Measurements from ENCODE around the gene KLHL40. TPM values are rescaled to one million over a fixed set of nuclear protein-coding genes. Genes with fewer than 3 reads are reported as not detected.

KLHL40 gene
- total RNA-seq, 1 experiment from 2014 or later: not detected

- H3K36me3 ChIP-seq (ENCODE audit: control insufficient read depth, insufficient read depth, low read length): no peaks in the 10 kb centered on the region
- H3K9me3 ChIP-seq (ENCODE audit: control insufficient read depth, insufficient read depth, low read depth, low read length): no peaks in the 10 kb centered on the region
- H3K4me1 ChIP-seq (ENCODE audit: control insufficient read depth, insufficient read depth, low read length): no peaks in the 10 kb centered on the region
- ChIA-PET CTCF (no interaction called here), POLR2A (no interaction called here)
- no peak overlapping the region for H3K4me3 ChIP-seq (ENCODE audit: low read depth in 2 of 2, low read length in 2 of 2)
- H3K27me3 ChIP-seq (ENCODE audit: control insufficient read depth, insufficient read depth, low read length): no peaks in the 10 kb centered on the region
- intact Hi-C loops (cut with micrococcal nuclease; ENCODE audit: unreplicated experiment) (no loop called here), in situ Hi-C loops (cut with HindIII; ENCODE audit: low pct_unique_long_range_greater_than_20kb, low sequenced_read_pairs) (no loop called here)
- no peak overlapping the region for H3K27ac ChIP-seq (ENCODE audit: low read length)
- TF ChIP-seq TCF7L2 (IDR thresholded peaks at IDR 0.05; ENCODE audit: low read depth, low read length) (no peak), POLR2AphosphoS5 (IDR thresholded peaks at IDR 0.05; ENCODE audit: low read depth, low read length) (no peak), SIN3A (IDR thresholded peaks at IDR 0.05; ENCODE audit: borderline replicate concordance, insufficient read depth, low read depth, low read length) (no peak), CTCF (IDR thresholded peaks at IDR 0.05) (no peak), REST (IDR thresholded peaks at IDR 0.05; ENCODE audit: insufficient read depth in 1 of 2, low read depth in 2 of 2, low read length in 1 of 2) (no peak)
- BruUV-seq (replicated peaks): no TSS peak
- no peak for DNase-seq (ENCODE audit: low read depth, low spot score)
- ATAC-seq: no peak
Observed at GRCh38 chr3:42735615-42736014, 50.3 kb downstream of the KLHL40 start.

- intact Hi-C loops (cut with micrococcal nuclease; ENCODE audit: unreplicated experiment) (no loop called here), in situ Hi-C loops (cut with HindIII; ENCODE audit: low pct_unique_long_range_greater_than_20kb, low sequenced_read_pairs) (no loop called here)
- no peaks in the 10 kb centered on the region for H3K9me3 ChIP-seq (ENCODE audit: control insufficient read depth, insufficient read depth, low read depth, low read length)
- ATAC-seq: no peak
- no peak for DNase-seq (ENCODE audit: low read depth, low spot score)
- no peak overlapping the region for H3K27ac ChIP-seq (ENCODE audit: low read length)
- CTCF ChIA-PET: no interaction called here
- no TSS peak for BruUV-seq (replicated peaks)
- H3K4me1 ChIP-seq (ENCODE audit: control insufficient read depth, insufficient read depth, low read length): no peaks in the 10 kb centered on the region
- H3K36me3 ChIP-seq (ENCODE audit: control insufficient read depth, insufficient read depth, low read length): no peaks in the 10 kb centered on the region
- no peaks in the 10 kb centered on the region for H3K27me3 ChIP-seq (ENCODE audit: control insufficient read depth, insufficient read depth, low read length)
- TF ChIP-seq POLR2AphosphoS5 (IDR thresholded peaks at IDR 0.05; ENCODE audit: low read depth, low read length) (no peak), REST (IDR thresholded peaks at IDR 0.05; ENCODE audit: insufficient read depth in 1 of 2, low read depth in 2 of 2, low read length in 1 of 2) (no peak), TCF7L2 (IDR thresholded peaks at IDR 0.05; ENCODE audit: low read depth, low read length) (no peak), SIN3A (IDR thresholded peaks at IDR 0.05; ENCODE audit: borderline replicate concordance, insufficient read depth, low read depth, low read length) (no peak), CTCF (IDR thresholded peaks at IDR 0.05) (no peak)
- POLR2A ChIA-PET: no interaction called here
- no peak overlapping the region for H3K4me3 ChIP-seq (ENCODE audit: low read depth in 2 of 2, low read length in 2 of 2)
Observed at GRCh38 chr3:42736081-42736480, 50.7 kb downstream of the KLHL40 start.

Data from Panc1 (cell line).